HepG2 (cell line): ENCODE data around the gene NECAB2. TPM values are rescaled to one million over a fixed set of nuclear protein-coding genes. Genes with fewer than 3 reads are reported as not detected.
A peak's percentile ranks its signal among the peaks of the same experiment; 100 is the strongest.

ENCODE experiments used
- ATAC-seq: fragments of 200-7000 bp; cut with Tn5 transposase; 3 replicates; pipeline ENCODE4 v1.9.1; 2020; ENCODE audit warnings: mild to moderate bottlenecking, moderate library complexity
- BruUV-seq: library from RNA; stranded (reverse); fragments of 400-500 nt; replicated peaks from 2 replicates; lab custom pipeline; 2021; lab: Mats Ljungman, UMichigan
- CTCF ChIA-PET: fragments of 300-600 bp; formaldehyde crosslinking; extraction: SDS; loops from one replicate; lab custom pipeline; 2021; ENCODE audit warnings: low total read pairs, inconsistent platforms, low intra/inter-chr PET ratio; lab: Yijun Ruan, JAX
- POLR2A ChIA-PET: fragments of 350-600 bp; sonication (Branson Sonifier 250); formaldehyde crosslinking; loops from one replicate; lab custom pipeline; 2020; ENCODE audit warnings: antibody characterized with exemption, inconsistent platforms; lab: Yijun Ruan, JAX
- DNase-seq: peaks from one replicate; pipeline ENCODE4 v3.0.0-alpha.2; 2015; ENCODE audit warnings: low spot score
- FAIRE-seq: peaks from 3 replicates; lab custom pipeline; 2011; peaks lifted over from hg19 to GRCh38; lab: Jason Lieb, UNC
- H2AFZ ChIP-seq: one replicate; pipeline ENCODE4 v1.6.1; 2011; ENCODE audit warnings: low read length, inconsistent platforms
- H3K27ac ChIP-seq: fragments of 300-600 bp; 3 replicates; pipeline ENCODE4 v1.8.0; 2011; ENCODE audit warnings: mixed run types, mild to moderate bottlenecking, mixed read lengths, low read length, inconsistent platforms; ENCODE audit not compliant: insufficient read depth; ENCODE audit errors: extremely low read length
- H3K27me3 ChIP-seq, 2 experiments: fragments of 200-600 bp in 1 of 2; 2 replicates in 1 of 2; 3 replicates in 1 of 2; pipeline versions ENCODE4 v1.6.0 to v1.8.0; 2011; ENCODE audit warnings: low read length in 2 of 2, mild to moderate bottlenecking in 2 of 2, moderate library complexity in 2 of 2, inconsistent platforms in 1 of 2; ENCODE audit not compliant: insufficient read depth in 2 of 2, control insufficient read depth in 1 of 2
- H3K36me3 ChIP-seq, 2 experiments: fragments of 200-600 bp in 1 of 2; replicated peaks in 1 of 2; 2 replicates in 1 of 2; 3 replicates in 1 of 2; pipeline versions ENCODE4 v1.5.1 to v1.8.0; 2011; ENCODE audit warnings: low read length in 2 of 2, inconsistent platforms in 1 of 2; ENCODE audit not compliant: insufficient read depth in 2 of 2, control insufficient read depth in 1 of 2
- H3K4me1 ChIP-seq: 2 replicates; pipeline ENCODE4 v1.5.1; 2012; ENCODE audit warnings: low read length, inconsistent platforms; ENCODE audit not compliant: insufficient read depth
- H3K4me2 ChIP-seq: 2 replicates; pipeline ENCODE4 v1.6.0; 2011; ENCODE audit warnings: low read depth, low read length, inconsistent platforms
- H3K4me3 ChIP-seq, 3 experiments: fragments of 200-600 bp in 1 of 3; sonication (generic), shearing (Covaris generic) in 1 of 3; replicated peaks in 1 of 3; 2 replicates each; pipeline ENCODE4 v1.5.1; 2011 to 2016; ENCODE audit warnings: low read length in 3 of 3, inconsistent platforms in 2 of 3, low read depth in 2 of 3, mild to moderate bottlenecking in 2 of 3, control low read depth in 1 of 3, mixed read lengths in 1 of 3; ENCODE audit not compliant: insufficient read depth in 1 of 3
- H3K79me2 ChIP-seq: one replicate; pipeline ENCODE4 v1.6.1; 2011; ENCODE audit warnings: low read length, inconsistent platforms; ENCODE audit not compliant: insufficient read depth
- H3K9ac ChIP-seq: 2 replicates; pipeline ENCODE4 v1.6.0; 2011; ENCODE audit warnings: mild to moderate bottlenecking, low read depth, low read length, inconsistent platforms; ENCODE audit not compliant: insufficient read depth
- H3K9me3 ChIP-seq: 2 replicates; pipeline ENCODE4 v1.5.1; 2012; ENCODE audit warnings: mild to moderate bottlenecking, low read length
- H4K20me1 ChIP-seq: 2 replicates; pipeline ENCODE4 v1.6.0; 2011; ENCODE audit warnings: inconsistent platforms, mild to moderate bottlenecking, low read length, moderate library complexity; ENCODE audit not compliant: insufficient read depth
- ATRX ChIP-seq: sonication (generic); formaldehyde crosslinking; IDR thresholded peaks from 2 replicates; pipeline ENCODE4 v1.4.0; 2020; ENCODE audit warnings: missing genetic modification reagents, borderline replicate concordance
- CBX5 ChIP-seq: sonication (generic); formaldehyde crosslinking; IDR thresholded peaks from 2 replicates; pipeline ENCODE4 v1.4.0; 2020; ENCODE audit warnings: missing genetic modification reagents, borderline replicate concordance
- HBP1 ChIP-seq: IDR thresholded peaks from 2 replicates; pipeline ENCODE4 v1.6.1; 2016; ENCODE audit warnings: low read depth, control low read depth
- MXD3 ChIP-seq: IDR thresholded peaks from 2 replicates; pipeline ENCODE4 v1.6.1; 2016; ENCODE audit warnings: mild to moderate bottlenecking, missing biosample characterization, missing genetic modification reagents
- NCOA1 ChIP-seq: sonication (generic); formaldehyde crosslinking; IDR thresholded peaks from 2 replicates; pipeline ENCODE4 v1.9.0; 2021; ENCODE audit warnings: missing genetic modification reagents
- NFRKB ChIP-seq: fragments of 450-650 bp; IDR thresholded peaks from 2 replicates; pipeline ENCODE4 v1.6.1; 2017
- POLR2A ChIP-seq, 2 experiments: IDR thresholded peaks; 2 replicates each; pipeline ENCODE4 v1.6.1; 2011; ENCODE audit warnings: low read depth in 2 of 2, low read length in 2 of 2, mild to moderate bottlenecking in 1 of 2, moderate library complexity in 1 of 2; ENCODE audit not compliant: insufficient read depth in 1 of 2
- RBM22 ChIP-seq: fragments of 200-400 bp; formaldehyde crosslinking; optimal IDR thresholded peaks from 2 replicates; pipeline ENCODE3; 2017; ENCODE audit warnings: mild to moderate bottlenecking, low read length, moderate library complexity
- SIN3A ChIP-seq: IDR thresholded peaks from 2 replicates; pipeline ENCODE4 v1.6.1; 2011; ENCODE audit warnings: low read depth, mild to moderate bottlenecking, control low read depth, low read length, borderline replicate concordance
- SOX6 ChIP-seq, 2 experiments: fragments of 450-650 bp in 1 of 2; sonication (generic) in 1 of 2; formaldehyde crosslinking in 1 of 2; IDR thresholded peaks; 2 replicates each; pipeline versions ENCODE4 v1.4.0 to v1.6.1; 2017 to 2020; ENCODE audit warnings: antibody characterized with exemption in 1 of 2, mild to moderate bottlenecking in 1 of 2, missing genetic modification reagents in 1 of 2
- ZMYM2 ChIP-seq: sonication (generic); formaldehyde crosslinking; IDR thresholded peaks from 2 replicates; pipeline ENCODE4 v1.8.0; 2022; ENCODE audit warnings: mild to moderate bottlenecking, missing genetic modification reagents
- ZNF274 ChIP-seq: sonication (generic); formaldehyde crosslinking; IDR thresholded peaks from 2 replicates; pipeline ENCODE4 v1.5.1; 2020; ENCODE audit warnings: mild to moderate bottlenecking, missing genetic modification reagents
- ZSCAN22 ChIP-seq: sonication (generic); formaldehyde crosslinking; IDR thresholded peaks from 2 replicates; pipeline ENCODE4 v1.4.0; 2020; ENCODE audit warnings: mild to moderate bottlenecking, missing genetic modification reagents
- WGBS: methylation state at CpG from one replicate; pipeline ENCODE4 v1.1.6; 2017; ENCODE audit warnings: low lambda C conversion rate; 5-methylcytosine and 5-hydroxymethylcytosine counted together
- in situ Hi-C: cut with HindIII; loops from 2 replicates; pipeline ENCODE4 v1.10.0; 2017; ENCODE audit warnings: low pct_unique_long_range_greater_than_20kb; ENCODE audit not compliant: extremely low pct_ligation_motif_present
- intact Hi-C: fragments of 100-400 bp; cut with micrococcal nuclease; formaldehyde crosslinking; loops from one replicate; pipeline ENCODE4 v1.10.0; 2022; ENCODE audit not compliant: unreplicated experiment
- polyA plus RNA-seq, 8 experiments: library from polyadenylated mRNA; depleted of rRNA in 3 of 8; stranded (reverse) in 7 of 8; unstranded in 1 of 8; fragments of >200 nt; fragmentation: Illumina TruSeq in 4 of 8; extraction: Trizol in 4 of 8; gene quantifications; 2 replicates each; pipeline versions ENCODE4 v1.2.1 to v1.2.3, GENCODE V29; 2011 to 2016; ENCODE audit warnings: low read depth in 4 of 8, missing spikeins in 1 of 8, mixed read lengths in 1 of 8; ENCODE audit not compliant: insufficient read depth in 1 of 8
- total RNA-seq, 5 experiments: library from RNA; depleted of rRNA; stranded (reverse); fragments of >200 nt; fragmentation: Illumina TruSeq; extraction: Trizol; gene quantifications; 2 replicates each; pipeline ENCODE4 v1.2.3, GENCODE V29; 2016; ENCODE audit warnings: low read depth in 1 of 5
- TF ChIP-seq, protein P1 (sequence below): sonication (generic); formaldehyde crosslinking; IDR thresholded peaks from 2 replicates; pipeline ENCODE4 v1.4.0; 2020; ENCODE audit warnings: mild to moderate bottlenecking, missing genetic modification reagents

Gene NECAB2
- total and polyA plus RNA-seq, 2 of the 13 experiments (the other 11 are each of a cell fraction or from before 2014, with no cell fraction given), result 0.21 to 0.49 TPM

- no peaks in the 10 kb centered on the region for H3K27me3 ChIP-seq
- no peaks in the 10 kb centered on the region for H3K9me3 ChIP-seq
- H2AFZ ChIP-seq, result no peak overlapping the region
- H3K9ac ChIP-seq, result no peak overlapping the region
- no TSS peak for BruUV-seq
- H3K36me3 ChIP-seq, result peaks cover 41 to 67% of the 10 kb centered on the region in 2 experiments; a peak in 4 of 5 replicates
- intact Hi-C loops (no loop called here), in situ Hi-C loops (loop anchor here (25.0 kb wide), 1 partner anchor 224 kb away; the partner anchor contains the start of genes ADAD2 and TAF1C)
- H3K79me2 ChIP-seq, result no peaks in the 10 kb centered on the region
- H3K4me1 ChIP-seq, result no peaks in the 10 kb centered on the region
- H3K4me2 ChIP-seq, result no peak overlapping the region
- ChIA-PET POLR2A (interaction anchor here (2.9 kb wide), 1 partner anchor 10 kb away, joined by 12 read pairs; the partner anchor contains the start of gene OSGIN1), CTCF (no interaction called here)
- H4K20me1 ChIP-seq, result peaks cover 13% of the 10 kb centered on the region; the same call in 1 of the 2 replicates
- no peak overlapping the region for H3K4me3 ChIP-seq
- 91% methylated on average over 22 of the region's 22 CpGs for WGBS
- ATAC-seq, result no peak
- no peak for DNase-seq
- no peak overlapping the region for H3K27ac ChIP-seq
- FAIRE-seq, result no peak
- TF ChIP-seq HBP1 (CRISPR knock-in tag) (no peak), RBM22 (peak; percentile 65), CBX5 (CRISPR knock-in tag) (no peak), ZMYM2 (no peak), ZNF274 (no peak), ZSCAN22 (CRISPR knock-in tag) (no peak), SOX6 (IDR thresholded peaks at IDR 0.05) (no peak), SOX6 (CRISPR knock-in tag; IDR thresholded peaks at IDR 0.05) (no peak), NFRKB (no peak), ATRX (no peak), SIN3A (no peak), NCOA1 (CRISPR knock-in tag) (no peak), MXD3 (CRISPR knock-in tag) (no peak), POLR2A (IDR thresholded peaks at IDR 0.05; ENCODE audit: insufficient read depth in 1 of 2, low read depth in 2 of 2, low read length in 2 of 2) (0 out of 4 replicates have a peak, but pooled peaks of 1 of the 2 experiments have one; percentile 9)
- TF ChIP-seq, protein P1, sequence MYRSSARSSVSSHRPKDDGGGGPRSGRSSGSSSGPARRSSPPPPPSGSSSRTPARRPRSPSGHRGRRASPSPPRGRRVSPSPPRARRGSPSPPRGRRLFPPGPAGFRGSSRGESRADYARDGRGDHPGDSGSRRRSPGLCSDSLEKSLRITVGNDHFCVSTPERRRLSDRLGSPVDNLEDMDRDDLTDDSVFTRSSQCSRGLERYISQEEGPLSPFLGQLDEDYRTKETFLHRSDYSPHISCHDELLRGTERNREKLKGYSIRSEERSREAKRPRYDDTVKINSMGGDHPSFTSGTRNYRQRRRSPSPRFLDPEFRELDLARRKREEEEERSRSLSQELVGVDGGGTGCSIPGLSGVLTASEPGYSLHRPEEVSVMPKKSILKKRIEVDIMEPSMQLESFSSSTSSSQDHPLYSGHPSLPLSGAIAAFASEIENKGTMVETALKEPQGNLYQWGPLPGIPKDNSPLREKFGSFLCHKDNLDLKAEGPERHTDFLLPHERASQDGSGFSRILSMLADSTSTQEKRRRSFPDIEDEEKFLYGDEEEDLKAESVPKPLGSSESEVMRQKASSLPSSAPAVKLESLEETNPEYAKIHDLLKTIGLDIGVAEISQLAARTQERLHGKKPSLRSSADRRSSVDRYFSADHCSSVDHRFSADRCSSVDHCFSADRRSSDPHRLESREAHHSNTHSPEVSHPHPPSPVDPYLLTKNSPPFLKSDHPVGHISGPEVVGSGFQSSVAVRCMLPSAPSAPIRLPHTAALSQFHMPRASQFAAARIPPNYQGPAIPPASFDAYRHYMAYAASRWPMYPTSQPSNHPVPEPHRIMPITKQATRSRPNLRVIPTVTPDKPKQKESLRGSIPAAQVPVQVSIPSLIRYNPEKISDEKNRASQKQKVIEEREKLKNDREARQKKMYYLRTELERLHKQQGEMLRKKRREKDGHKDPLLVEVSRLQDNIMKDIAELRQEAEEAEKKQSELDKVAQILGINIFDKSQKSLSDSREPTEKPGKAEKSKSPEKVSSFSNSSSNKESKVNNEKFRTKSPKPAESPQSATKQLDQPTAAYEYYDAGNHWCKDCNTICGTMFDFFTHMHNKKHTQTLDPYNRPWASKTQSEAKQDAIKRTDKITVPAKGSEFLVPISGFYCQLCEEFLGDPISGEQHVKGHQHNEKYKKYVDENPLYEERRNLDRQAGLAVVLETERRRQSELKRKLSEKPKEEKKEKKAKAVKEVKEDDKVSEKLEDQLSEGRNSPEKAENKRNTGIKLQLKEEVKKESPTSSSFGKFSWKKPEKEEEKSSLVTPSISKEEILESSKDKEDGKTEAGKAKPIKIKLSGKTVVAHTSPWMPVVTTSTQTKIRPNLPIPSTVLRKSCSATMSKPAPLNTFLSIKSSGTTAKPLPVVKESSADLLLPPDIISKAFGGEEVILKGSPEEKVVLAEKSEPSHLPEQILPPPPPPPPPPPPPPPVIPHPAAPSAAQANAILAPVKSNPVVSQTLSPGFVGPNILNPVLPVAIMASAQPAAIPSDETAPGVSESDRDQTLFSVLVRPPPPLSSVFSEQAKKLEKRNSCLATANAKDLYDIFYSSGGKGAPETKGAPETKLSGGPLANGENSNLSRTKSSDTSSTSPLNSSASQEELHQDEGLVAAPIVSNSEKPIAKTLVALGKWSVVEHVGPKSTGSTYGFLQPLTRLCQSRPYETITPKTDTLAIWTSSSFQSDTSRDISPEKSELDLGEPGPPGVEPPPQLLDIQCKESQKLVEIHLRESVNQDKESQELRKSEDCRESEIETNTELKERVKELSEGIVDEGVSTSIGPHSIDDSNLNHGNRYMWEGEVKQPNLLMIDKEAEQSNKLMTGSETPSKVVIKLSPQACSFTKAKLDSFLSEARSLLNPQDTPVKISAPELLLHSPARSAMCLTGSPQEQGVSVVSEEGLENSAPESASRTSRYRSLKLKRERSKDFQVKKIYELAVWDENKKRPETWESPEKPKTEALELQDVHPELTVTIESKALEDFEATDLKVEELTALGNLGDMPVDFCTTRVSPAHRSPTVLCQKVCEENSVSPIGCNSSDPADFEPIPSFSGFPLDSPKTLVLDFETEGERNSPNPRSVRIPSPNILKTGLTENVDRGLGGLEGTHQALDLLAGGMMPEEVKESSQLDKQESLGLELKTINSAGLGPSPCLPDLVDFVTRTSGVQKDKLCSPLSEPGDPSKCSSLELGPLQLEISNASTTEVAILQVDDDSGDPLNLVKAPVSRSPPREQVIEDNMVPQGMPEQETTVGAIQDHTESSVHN (CRISPR knock-in tag), result no peak
These were observed 4.5 kb upstream of the NECAB2 start for GRCh38 chr16:83963277-83964119.
